IPS-NIHi7 (cell line): ENCODE measurements around the gene EDN2.

ENCODE experiments used
- DNase-seq: peaks from one replicate; pipeline ENCODE4 v3.0.0; 2012; ENCODE audit warnings: mixed read lengths; ENCODE audit errors: extremely low spot score

EDN2 gene

GRCh38 chr1:41483001-41483850 lies 1.3 kb downstream of the EDN2 start:
- no peak for DNase-seq

DNA sequence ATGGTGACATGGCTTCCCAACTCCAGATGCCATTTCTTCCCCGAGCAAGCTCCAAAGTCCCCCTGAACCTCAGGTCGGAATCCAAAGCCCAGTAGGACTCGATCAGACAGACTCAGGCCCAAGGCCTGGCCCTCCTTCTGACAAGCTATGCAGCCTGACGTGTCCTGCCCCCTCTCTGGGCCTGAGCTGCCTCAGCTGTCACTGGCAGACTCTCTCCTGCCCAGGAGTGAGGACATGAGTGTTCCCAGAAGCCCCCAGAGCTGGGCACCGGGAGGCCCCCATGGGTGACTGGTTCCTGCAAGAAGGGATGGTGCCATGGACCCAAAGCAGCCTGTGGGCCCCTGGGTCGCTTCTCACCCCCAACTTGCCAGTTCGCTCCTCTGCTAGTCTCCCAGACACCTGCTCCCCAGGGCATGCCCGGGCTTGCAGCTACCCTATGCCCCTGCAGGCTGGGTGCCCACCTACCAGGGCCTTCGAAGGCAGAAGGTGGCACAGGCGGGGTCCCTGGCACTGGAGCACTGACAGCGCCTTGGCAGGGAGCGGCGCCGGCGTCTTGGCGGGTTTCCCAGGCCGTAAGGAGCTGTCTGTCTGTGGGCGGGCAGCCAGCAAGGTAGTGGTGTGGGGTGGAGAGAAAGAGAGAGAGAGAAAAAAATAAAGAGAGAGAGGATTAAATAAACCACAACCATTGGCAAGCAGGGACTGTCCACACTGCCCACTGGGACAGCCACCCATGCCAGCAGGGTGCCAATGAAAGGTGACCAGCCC lies 2.3 kb downstream of the EDN2 start:
- no peak for DNase-seq

GRCh38 chr1:41481109-41481775 lies 3.2 kb downstream of the EDN2 start:
- no peak for DNase-seq

DNA sequence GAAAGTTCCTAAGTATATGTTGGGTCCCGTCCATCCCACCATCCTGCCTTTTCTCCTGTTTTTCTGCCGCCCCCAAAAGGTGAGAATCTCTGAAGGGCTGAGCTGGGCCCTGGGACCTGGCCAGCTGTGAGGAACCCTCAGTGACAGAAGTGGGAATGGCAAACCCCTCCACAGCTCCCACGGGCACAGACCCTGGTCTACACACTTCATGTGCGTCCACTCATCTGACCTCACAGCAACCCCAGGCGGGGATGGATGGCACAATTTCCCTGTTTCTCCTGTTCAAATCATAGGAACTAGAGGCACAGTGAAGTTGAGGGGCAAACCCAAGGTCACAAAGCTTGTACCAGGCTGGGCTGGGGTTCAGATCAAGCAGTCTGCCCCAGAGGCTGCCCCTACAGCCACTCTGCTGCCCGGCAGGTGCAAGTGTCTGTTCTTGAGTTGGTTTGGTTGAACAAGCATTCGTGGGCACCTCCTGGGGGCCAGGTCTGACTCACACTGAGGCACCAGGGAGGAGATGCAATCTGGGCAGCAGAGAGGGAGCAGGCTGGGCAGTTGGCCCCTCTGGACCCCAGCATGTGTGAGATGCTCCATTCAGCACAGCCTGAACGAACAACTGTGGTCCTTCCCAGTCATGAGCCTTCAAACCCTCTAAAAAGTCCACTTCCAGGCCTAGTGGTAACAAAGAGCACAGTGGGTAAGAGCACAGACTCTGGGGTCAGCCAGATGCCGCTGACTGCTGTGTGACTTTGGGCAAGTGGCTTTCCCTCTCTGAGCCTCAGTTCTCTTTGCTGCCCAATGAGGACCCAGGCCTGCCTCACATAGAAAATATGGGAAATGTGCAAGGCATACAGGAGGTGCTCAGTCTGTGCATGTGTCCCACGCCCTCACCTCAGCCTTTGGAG lies 4.0 kb downstream of the EDN2 start:
- DNase-seq, result no peak

- DNase-seq, result no peak
These were observed 4.7 kb downstream of the EDN2 start for GRCh38 chr1:41479808-41480160.

DNA sequence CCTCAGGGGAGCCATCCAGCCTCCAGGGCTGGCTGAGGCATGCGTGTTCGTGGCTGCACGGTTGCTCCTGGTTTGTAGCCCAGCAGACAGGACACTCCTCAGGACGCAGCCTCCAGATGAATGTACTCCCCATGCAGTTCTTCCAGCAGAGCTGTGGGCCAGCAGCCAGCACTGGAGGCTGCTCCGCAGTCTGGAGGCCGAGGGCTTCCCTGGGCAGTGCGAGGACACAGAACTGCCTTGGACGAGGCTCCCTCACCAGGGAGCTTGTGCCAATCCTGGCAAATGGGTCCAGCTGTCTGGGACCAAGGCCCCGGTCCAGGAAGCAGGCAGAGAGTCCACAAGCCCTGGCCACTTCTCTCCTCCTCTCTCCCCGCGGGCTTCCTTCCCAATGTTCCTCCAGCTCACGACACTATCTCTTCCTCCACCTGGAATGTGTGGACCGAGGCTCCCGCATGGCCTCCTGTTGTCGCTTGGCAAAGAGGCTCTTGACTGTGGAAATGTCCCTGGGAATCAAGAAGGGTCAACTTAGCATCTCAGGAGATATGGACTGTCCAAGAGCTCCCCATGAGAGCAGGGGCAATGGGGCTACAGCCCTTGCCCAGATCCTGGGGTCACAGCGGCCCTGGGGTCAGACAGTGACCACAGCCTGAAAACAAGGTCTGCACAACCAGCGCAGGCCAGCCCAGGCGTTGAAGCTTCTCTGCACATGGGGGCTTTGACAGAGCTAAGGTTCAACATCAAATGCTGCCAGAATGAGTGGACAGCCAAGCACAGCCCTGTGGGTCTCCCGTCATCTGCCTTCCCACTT lies 5.3 kb downstream of the EDN2 start:
- DNase-seq, result no peak

DNA sequence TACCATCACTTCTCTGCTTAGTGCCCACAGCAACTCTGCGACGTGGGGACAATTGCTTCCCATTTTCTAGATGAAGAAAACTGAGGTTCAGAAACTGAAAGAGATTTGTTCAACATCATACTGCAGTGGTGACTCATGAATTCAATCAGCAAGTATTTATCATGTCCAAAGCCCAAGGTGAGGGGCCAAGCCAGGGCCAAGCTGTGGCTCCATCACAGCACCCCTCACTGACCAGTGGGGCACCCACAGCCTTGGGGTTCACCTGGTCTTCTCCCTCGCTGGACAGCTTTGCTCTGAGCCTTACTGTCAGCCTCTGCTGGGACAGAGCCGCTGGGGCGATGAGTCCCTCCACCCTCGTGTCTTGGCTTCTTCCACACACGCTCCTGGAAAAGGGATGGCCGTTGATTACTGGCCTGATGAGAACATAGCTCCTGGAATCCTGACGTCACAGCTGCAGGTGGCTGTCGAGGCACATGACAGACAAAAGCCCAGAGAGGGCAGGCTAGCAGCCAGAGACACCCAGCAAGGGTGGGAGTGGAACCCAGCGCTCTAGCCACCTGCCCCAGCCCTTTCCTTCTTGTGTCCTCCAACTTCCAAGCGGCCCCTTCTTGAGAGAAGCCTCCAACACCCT lies 6.2 kb downstream of the EDN2 start:
- no peak for DNase-seq

- no peak for DNase-seq
These were observed 7.6 kb downstream of the EDN2 start for GRCh38 chr1:41476807-41477361.

- no peak for DNase-seq
These were observed 8.5 kb downstream of the EDN2 start for GRCh38 chr1:41475859-41476567.

- DNase-seq, result no peak
These were observed 9.1 kb downstream of the EDN2 start for GRCh38 chr1:41475346-41475745.

DNA sequence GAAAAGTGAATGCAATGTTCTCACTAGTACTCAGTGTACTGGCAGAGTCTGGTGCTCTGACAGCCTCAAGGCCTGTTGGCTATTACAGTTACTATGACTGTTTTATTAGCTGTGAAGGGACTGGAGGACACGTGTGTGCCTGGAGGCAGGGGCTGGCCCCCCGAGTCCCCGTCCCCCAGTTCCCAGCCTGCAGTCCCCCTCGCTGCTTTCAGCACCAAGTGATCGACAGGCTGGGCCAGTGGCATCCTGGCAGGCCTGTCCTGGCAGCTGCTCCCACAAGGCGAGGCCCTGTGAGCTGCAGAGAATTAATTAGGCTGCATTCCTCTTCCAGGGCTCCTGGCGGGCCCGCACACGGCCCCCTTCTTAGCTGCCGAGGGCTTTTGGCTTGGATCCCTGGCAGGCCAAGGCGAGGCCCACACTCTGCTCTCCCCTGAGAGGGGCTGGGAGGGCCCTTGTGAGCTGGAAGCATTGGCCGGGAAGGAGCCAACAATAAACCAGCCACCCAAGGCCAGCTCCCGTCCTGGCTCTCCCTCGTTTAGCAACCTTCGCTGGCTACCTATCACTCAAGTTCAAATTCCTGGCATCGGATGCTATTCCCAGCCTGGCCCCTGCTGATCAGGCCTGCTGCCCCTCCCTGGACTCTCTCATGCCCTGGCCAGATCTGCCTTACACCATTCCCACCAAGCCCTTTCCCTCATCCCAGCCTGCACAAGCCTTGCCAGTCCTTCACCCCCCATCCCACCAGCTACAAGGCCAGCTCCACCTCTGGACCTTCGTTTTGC lies 9.8 kb downstream of the EDN2 start:
- no peak for DNase-seq

- DNase-seq, result no peak
These were observed 10.6 kb downstream of the EDN2 start for GRCh38 chr1:41473738-41474362.

DNA sequence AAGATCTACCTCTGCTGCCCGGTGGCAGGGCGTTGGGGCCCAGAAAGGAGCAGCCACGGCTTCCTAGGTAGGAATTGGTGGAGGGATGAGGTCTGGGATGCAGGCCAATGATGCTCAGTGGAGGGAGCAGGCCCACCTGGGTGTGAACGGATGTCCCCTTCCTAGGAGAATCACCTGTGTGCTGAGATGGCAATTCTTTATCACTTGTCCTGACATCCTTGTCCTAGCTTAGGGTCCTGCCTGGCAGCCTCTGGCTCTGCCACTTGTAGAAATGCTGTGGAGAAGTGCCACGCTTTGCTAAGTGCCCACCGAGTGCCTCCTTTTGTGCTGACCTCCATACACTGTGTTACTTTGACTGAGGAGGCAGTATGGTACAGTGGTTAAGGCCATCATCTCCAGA lies 12.8 kb downstream of the EDN2 start:
- no peak for DNase-seq

DNA sequence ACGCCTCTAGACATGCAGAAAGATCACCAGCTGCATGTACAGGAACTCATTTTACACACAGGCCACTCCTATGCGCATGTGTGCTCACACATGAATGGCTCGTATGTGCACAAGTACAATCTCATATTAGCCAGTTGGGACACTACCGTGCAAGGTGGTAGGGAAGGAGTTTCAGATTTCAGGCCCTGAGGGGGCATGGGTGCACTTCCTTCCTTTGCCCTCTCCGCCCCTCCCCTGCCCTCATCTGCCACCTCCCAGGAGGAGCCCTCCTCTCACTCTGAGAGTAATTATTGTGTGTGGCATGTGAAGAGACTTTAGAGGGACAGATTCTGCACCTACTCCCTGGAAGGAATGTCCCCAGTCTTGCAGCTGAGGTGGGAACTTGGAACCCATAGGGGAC lies 14.8 kb downstream of the EDN2 start:
- no peak for DNase-seq

GRCh38 chr1:41468122-41468762 lies 16.2 kb downstream of the EDN2 start:
- DNase-seq, result no peak

GRCh38 chr1:41467673-41468072 lies 16.8 kb downstream of the EDN2 start:
- no peak for DNase-seq

GRCh38 chr1:41466146-41466545 lies 18.3 kb downstream of the EDN2 start:
- DNase-seq, result no peak

DNA sequence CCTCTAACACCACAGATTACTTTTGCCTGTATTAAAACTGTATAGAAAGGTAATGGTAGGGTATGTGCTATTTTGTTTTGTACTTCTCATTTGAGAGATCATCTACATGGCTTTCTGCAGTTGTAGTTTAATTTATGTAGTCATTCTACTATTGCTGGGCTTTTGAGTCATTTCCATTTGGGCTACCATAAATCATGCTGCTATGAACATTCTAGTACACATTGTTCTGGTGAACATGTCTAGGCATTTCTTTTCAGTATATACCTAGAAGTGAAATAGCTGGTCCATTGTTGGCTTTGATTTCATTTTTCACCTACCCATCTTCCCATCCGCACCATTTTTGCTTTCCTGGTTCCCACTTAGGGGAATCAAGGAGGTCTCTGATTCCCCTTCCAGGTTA lies 18.7 kb downstream of the EDN2 start:
- DNase-seq, result no peak
